COLO829 (cell line): ENCODE measurements around the gene NEDD4L.
"Not testable (repeated sequence)": the region's sequence is repeated elsewhere in the genome, so short reads cannot be mapped to it uniquely, and the experiment has no call there.

Experiments
- DNase-seq: peaks from one replicate; pipeline ENCODE4 v3.0.0; 2012; ENCODE audit warnings: low spot score

NEDD4L gene

DNA sequence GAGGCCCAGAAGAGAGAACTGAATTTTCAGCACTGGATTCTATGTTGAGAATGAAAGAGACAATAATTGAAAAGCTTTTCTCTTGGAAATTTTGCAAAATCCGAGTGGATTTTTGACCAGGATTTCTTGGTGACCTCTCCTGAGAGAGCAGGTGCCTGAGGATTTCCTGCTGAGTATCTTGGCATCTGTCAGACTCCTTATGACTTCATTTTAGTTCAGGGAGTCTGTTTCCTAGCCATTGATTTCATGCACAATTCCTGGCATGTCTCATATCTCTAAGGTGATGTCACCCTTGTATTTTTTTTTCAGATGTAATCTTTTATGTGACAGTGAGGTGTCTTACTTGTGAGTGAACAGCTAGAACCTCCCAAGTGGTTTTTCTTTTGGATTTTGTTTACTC, 195.9 kb downstream of the NEDD4L start:
- no peak for DNase-seq

DNA sequence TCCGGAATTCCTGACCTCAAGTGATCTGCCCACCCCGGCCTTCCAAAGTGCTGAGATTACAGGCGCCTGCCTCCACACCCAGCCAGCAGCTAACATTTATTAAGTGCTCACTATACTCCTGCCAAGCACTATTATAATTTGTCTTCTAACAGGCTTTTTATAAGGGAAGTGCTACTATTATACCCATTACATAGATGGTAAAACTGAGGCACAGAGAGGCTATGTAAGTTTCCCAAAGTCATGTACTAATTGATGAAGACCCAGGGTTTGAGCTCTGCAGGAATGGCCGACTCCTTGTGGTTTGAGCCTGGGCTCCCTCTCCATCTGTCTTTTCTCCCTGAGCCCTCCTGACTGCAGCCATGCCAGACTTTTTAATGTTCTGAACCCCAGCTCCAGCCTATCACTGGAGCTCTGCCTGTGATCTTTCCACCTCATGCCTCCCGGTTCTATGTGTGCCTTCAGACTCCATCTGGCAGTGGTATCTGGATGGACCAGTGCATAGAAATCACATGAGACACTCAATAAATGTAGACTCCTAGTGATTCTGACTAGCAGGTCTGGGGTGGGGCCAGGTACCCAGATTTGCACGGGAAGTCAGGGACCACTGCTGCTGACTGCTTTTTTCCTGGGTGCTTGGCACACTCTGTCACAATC, 197.1 kb downstream of the NEDD4L start:
- no peak for DNase-seq

GRCh38 chr18:58241877-58242276, 197.9 kb downstream of the NEDD4L start:
- DNase-seq = peak; percentile 70

DNA sequence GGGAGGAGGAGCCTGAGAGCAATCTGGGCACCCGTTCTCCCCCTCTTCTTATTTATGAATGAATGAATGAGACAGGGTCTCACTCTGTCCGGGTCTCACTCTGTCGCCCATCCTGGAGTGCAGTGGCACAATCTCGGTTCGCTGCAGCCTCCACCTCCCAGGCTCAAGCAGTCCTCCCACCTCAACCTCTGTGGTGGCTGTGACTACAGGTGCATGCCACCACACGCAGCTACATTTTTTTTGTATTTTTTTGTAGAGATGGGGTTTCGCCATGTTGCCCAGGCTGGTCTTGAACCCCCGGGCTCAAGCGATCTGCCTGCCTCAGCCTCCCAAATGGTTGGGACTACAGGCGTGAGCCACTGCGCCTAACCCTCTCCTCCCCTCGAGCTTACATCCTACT, 198.4 kb downstream of the NEDD4L start:
- no peak for DNase-seq

- no peak for DNase-seq
Measured at GRCh38 chr18:58242968-58243367, 198.9 kb downstream of the NEDD4L start.

DNA sequence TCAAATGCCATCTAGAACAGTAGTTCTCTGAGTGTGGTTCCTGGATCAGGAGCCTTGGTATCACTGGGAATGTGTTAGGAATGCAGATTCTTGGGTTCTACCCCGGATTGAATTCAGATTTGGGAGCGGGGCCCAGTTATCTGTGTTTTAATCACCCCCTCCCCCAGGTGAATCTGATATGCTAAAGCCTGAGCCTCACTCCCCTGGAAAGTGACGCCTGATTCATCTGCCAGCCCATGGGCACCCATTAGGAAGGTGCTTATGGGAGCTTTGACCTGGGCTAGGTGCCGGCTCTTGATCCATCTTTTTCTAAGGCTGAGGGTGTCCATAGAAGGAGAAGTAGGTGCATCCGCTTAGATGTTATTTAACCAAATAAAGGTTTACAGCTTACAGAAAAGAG, 199.4 kb downstream of the NEDD4L start:
- DNase-seq = no peak

DNA sequence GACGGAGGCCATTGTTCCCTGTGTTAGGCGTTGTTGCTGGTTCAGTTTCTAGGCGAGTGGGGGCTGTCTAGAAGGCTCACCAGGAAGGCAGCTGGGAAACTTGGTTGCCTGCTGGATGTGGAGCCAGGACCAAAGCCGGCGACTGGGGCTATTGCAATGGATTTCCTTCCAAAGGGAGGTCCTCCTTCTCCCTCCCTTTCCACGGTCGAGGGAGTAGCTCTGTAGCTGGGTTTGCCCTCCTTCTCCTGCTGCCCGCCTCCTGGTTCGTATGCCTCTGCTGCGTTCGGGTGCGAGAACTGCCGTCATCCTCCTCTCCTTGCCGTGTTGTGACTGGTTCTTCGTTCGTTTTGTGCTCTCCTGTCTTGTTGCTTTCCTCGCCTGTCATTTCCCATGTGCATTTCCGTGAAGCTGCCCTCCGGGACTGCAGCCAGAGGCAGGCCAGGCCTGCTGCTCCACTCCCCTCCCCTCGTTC, 203.4 kb downstream of the NEDD4L start:
- DNase-seq = no peak

GRCh38 chr18:58249712-58250111, 205.7 kb downstream of the NEDD4L start:
- DNase-seq = no peak

DNA sequence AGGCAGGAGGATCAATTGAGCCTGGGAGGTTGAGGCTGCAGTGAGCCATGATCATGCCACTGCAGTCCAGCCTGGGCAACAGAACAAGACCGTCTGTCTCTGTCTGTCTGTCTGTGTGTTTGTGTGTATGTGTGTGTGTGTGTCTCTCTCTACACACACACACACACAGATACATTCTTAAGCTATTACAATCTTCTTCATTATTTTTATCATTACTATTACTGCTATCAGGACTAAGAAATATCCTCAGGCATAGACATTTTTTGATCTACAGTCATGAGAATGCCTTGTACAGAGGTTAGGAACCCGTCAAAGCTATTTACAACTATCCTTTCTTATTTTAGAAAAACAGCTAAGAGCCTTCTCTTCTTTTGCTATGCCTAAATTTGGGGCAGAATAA, 207.4 kb downstream of the NEDD4L start:
- no peak for DNase-seq

GRCh38 chr18:58252166-58252565, 208.1 kb downstream of the NEDD4L start:
- DNase-seq = no peak

GRCh38 chr18:58253318-58253717, 209.3 kb downstream of the NEDD4L start:
- no peak for DNase-seq

DNA sequence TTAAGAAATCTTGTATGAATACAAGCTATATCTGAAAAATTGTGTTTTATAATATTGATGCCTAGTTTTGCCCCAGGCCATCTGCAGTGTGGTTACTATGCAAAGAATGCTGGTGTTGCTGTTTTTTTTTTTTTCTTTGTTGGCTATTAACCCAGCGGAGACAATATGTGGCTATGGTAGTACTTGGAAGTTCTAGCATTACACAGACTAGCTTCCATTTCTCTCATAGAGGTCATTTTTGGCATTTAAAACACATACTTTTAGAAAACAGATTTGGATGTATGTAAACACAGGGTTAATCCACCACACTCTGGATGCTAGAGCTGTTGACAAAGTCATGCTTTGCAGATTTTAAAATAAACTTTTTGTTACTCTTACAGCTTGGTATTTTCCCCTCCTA, 209.8 kb downstream of the NEDD4L start:
- DNase-seq = peak; percentile 28

GRCh38 chr18:58254873-58255511, 211.0 kb downstream of the NEDD4L start:
- no peak for DNase-seq

- DNase-seq = no peak
Measured at GRCh38 chr18:58255701-58256311, 211.8 kb downstream of the NEDD4L start.

DNA sequence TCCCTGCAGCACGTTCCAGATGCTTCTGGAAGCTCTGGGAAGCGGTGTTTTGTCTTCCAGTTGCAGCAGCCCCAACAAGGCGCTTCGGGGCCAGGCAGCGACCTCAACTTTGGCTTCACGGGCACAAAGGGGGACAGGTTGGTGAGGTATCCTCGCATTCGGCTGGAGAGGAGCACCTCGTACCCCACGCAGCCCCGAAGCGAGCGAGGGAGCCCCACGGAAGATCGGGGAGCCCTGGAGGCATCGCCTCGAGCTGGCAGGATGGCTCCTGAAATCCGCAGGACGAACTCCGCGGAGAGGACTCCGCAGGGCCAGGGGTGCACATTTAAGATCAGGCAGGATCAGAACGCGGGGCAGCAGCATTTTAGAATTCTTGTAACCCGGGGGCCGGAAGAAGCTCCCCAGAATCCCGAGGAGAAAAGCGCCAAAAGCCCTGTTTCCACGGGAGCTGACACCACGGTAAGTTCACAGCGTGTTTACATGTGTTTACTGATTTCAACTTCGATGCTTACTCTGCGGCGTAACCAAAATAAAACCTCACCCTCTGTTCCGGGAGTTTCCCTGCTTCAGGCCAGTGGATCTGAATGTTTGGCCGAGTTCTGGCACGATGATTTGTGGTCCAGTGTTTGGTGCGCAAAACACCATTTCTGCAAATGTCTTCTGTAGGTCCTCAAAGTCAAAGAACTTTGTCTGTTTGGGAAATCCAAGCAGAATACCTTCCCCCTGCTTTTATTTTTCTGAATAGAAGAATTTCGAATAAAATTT, 212.5 kb downstream of the NEDD4L start:
- DNase-seq = no peak

DNA sequence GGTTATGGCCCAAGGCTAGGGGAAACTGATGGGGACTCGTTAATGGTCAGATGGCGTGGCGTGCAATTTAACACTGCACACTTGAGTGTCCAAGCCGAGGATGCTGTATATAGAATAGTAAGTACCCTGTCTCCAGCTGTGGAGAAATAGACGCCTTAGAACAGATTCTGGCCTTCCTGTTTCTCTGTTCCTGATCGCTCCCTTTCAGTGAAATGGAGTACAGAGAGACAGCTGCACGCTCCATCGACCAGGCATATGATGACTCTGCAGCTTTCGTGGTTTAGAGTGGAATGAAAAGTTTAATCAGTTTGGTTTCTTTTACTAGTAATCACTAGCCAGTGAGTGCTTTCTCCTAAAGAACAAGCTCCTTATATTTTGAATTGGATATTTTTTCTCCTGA, 213.4 kb downstream of the NEDD4L start:
- DNase-seq = no peak

GRCh38 chr18:58258692-58259342, 214.8 kb downstream of the NEDD4L start:
- DNase-seq = no peak

DNA sequence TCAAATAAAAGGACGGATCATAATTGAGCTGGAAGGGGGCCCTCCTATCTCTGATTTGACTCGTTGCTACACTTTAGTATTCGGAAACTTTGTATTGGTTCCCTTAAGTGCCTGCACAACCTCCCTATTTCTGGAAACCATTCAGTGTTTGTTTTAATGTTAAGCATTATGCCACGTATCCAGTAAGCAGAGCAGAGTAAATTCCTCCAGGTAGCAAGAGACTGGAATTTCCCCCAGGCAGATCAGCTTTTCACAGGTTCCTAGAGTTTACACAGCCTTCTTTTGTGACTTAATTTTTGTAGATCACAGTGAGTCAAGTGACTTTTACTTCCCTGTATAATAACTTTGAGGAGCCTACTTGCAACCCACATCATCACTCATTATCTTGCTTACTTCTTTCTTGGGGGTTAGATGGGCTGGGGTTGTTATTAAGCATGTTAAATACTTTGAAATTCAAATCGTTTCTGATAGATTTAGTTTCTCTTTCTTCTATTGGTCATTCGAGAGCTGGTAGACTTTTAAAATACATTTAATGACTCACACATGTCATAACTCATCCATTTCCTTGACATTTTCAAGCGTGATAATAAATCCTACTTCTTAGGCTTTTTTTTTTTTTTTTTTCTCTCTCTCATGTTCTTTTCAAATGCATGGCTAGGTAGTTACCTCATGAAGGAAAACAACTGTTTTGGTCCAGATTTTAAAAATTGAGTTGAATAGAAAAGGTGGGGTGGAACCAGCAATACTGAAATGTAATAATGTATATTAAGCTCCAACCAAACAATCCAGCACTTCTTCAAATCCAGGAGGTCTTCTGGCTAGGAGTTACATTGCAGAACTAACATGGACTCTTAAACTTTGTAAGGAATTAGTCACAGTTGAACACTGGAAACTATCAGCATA, 219.3 kb downstream of the NEDD4L start:
- peak; percentile 28 for DNase-seq

GRCh38 chr18:58264075-58264474, 220.0 kb downstream of the NEDD4L start:
- DNase-seq = no peak

GRCh38 chr18:58264840-58265239, 220.8 kb downstream of the NEDD4L start:
- no peak for DNase-seq

- DNase-seq = not testable (repeated sequence)
Measured at GRCh38 chr18:58265489-58265888, 221.5 kb downstream of the NEDD4L start.
